HG02973 (cell line): ENCODE measurements around the gene IMPG2.

Source experiments
- ATAC-seq: cut with Tn5 transposase; IDR thresholded peaks from one replicate; pipeline ENCODE4 v1.9.1; 2021; ENCODE audit warnings: moderate library complexity; ENCODE audit not compliant: unreplicated experiment

Gene IMPG2

DNA sequence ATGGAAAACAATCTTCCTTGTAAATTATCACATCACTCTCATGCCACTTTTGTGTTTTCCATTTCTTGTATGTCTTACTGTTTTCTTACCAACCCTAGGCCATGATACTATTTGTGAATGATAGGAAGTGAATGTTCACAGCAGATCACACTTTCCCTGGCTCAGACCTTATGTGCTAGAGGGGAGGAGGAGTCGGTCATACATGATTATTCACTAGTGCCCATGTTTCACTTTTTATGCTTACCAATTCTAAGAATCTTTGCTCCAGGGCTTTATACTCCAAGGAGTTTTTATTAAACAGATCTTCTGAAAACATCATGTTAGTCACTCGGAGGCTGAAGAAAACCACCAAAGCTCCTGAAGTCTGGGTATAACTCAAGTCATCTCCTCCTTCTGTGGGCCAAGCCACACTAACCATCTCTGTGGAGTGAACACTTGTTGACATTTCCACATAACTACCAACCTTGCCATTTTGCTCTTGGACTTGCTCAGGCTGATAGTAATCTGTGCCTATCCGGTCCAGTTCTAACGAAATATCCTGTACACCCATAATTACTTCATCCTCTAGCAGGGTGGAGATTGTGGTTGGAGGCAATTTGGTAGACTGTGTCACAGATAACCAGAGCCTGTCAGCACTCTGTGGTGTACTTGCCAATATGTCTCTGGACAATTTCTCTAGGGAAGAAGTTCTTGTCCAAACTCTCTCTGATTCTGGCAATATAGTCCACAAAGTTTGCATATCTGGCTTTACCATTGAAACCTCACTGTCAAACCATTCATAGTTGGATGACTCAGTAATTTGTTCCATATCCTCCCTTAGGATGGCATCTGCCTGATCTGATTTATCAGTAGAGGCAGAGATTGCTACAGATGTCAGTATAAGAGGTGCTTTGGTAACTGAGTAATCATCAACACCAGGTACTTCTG lies 76.8 kb downstream of the IMPG2 start:
- no peak for ATAC-seq

GRCh38 chr3:101240719-101241399 lies 79.5 kb downstream of the IMPG2 start:
- no peak for ATAC-seq

DNA sequence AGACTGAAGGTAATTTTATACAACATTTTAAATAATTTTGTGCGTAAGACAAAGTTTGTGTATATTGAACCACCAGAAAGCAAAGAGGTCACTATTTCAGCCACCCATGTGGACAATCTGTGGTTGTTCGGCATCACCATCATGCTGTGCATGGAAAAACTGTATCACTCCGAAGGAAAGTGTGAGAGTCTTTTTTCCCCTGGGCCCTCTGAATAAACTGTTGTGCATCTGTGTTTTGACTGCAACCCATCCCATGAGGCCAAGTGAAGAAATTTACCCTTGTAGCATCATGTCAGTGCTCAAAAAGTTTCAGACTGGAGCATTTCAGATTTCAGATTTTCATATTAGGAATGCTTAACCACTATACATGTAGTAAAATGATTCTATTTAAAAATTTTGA lies 85.3 kb downstream of the IMPG2 start:
- no peak for ATAC-seq

- no peak for ATAC-seq
These were observed 89.8 kb downstream of the IMPG2 start for GRCh38 chr3:101230618-101231017.

GRCh38 chr3:101229681-101230080 lies 90.7 kb downstream of the IMPG2 start:
- ATAC-seq = no peak

DNA sequence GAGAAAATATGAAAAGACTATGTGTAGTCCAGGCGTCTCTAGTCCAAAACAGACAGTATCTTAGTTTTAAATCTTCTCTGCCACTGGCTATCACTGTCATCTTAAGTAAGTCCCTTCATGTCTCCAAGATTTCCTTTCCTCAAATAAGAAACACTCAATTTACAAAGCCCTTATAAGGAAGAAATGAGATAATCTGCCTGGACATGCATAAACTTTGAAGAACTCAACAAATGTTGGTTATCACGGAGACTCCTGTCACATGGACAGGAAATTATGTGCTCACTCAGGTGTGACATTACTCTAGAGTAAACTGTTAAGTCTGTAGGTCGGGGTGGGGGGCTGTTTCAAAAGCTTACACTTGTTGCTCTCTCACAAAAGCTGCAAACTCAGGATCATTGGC lies 91.9 kb downstream of the IMPG2 start:
- no peak for ATAC-seq

DNA sequence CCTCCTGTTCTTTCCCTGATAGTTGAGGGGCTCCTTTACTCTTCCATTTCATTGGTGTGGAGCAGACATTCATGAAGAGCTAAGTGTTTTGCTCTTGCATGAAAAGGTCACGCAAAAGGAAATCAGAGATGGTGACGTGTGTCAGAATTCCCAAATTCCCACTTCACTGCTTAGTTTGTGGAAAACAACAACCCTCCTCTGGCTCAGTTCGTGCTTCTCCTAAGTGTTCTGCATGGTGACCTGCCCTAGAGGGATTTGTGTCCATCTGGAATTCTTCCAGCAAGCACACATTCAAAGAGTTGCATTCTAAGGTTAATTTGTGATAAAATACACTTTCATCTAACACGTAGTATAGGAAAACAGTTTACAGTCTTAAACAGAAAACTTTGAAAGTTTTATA lies 95.6 kb downstream of the IMPG2 start:
- no peak for ATAC-seq

GRCh38 chr3:101223016-101223415 lies 97.4 kb downstream of the IMPG2 start:
- ATAC-seq = no peak

GRCh38 chr3:101219842-101220560 lies 100.4 kb downstream of the IMPG2 start:
- no peak for ATAC-seq

GRCh38 chr3:101217472-101218245 lies 102.7 kb downstream of the IMPG2 start:
- ATAC-seq = no peak

DNA sequence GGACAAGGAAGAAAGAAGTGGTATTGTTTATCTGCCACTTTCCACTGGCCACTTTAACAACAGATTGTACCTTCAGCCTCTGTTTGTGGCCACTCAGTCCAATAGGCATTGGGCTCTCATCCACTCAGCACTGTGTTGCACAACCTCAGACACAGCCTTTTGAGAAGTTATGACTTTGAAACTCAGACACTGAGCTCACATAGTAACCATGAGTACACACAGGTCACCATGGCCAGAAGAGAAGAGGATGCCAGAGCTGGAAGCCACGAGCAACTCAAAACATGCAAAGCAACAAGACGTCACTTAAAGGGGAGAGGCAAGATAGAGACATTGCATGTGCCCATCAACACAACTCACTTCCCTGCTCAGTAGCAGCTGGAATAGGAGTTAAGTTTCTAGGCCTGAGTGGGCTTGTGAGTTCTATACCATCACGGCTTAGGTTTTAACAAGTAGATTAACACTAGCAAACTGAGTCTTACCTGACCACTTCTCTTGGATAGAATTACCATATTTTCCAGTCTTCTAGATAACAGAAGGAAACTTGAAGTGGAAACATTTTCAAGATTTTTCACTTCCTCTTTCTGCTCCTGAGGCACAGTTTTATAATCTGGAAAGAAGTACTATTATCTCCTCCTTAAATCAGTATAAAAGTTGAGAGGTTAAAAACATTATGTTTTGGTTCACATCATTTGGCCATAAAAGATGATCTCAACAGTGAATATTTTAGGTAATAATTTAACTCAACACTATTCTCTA lies 103.5 kb downstream of the IMPG2 start:
- no peak for ATAC-seq

DNA sequence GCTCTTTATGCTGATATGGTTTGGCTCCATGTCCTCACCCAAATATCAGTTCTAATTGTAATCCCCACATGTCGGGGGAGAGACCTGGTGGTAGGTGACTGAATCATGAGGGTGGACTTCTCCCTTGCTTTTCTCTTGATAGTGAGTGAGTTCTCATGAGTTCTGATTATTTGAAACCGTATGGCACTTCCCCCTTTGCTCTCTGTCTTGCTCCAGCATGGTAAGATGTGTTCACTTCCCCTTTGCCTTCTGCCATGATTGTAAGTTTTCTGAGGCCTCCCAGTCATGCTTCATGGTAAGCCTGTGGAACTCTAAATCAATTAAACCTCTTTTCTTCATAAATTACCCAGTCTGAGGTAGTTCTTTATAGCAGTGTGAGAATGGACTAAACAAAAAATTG lies 107.6 kb downstream of the IMPG2 start:
- ATAC-seq = no peak

- ATAC-seq = no peak
These were observed 116.1 kb downstream of the IMPG2 start for GRCh38 chr3:101204246-101204645.

DNA sequence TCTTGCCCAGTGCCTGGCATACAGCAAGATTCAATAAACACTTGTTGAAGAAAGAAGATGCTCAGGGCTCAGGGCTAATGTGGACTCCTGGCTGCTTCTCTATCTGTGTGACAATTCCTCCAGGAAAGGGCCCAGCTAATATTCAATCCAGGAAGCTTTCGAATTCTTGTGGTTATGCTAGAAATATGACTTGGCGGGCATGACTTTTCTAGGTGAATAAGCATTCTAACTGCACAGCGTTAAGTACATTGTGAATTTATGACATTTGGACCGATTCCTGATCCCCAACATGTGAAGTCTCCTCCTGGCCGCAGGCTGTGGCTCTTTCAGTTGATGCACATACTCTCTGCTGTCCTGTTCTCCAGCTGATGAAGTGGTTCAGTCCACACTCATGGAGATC lies 117.0 kb downstream of the IMPG2 start:
- no peak for ATAC-seq

GRCh38 chr3:101202640-101203039 lies 117.7 kb downstream of the IMPG2 start:
- no peak for ATAC-seq

DNA sequence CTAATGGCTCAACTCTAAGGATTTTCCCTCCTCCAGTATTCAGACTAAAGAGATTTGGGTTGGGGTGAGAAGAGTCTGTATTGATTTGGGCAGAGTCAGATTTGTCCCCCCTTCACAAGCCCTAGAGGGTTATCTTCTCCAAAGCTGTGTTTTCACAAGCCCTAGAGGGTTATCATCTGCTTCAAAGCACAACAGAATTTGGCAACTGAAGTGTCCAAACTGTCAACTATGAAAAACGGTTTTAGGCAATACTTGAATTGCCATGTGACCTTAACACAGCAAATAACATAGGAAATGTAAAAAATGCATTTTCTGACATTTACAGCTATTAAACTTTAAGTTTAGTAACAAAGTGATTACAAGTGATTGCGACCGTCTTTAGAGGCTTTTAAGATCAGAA lies 119.9 kb downstream of the IMPG2 start:
- ATAC-seq = no peak

DNA sequence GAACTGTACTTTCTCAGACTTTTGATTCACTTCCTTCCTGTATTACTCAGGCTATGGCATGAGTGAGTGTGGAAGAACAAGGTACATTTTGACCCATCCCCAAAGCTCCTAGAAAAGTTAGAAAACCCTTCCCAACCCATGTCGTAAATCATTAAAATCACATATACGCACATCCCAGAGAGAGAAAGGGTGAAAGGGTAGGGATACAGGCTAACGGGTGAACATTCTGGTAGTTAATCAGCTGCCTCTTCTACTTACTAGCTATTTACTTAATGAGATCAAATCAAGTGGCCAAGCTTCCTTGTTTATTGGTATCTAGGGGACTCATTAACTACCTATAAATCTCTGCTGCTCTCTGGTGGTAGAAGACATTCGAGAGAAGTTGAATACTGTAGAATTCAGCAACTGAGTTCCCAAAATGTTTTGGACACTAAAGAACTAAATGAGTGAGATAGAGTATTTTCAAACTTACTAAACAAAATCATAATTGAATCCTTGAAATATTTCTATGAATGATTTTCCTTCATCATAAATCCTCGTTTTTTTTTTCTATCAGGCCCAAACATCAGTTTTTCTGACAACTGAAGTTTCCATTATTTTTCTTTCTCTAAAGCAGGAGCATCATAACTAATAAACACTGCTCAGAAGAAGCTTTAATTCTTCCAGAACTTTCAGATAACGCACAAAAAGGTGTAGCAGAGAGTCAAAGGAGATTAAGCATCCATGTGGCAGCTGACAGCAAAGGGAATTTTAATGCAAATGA lies 124.2 kb downstream of the IMPG2 start:
- ATAC-seq = no peak

- no peak for ATAC-seq
These were observed 126.0 kb downstream of the IMPG2 start for GRCh38 chr3:101194392-101194791.

GRCh38 chr3:101193957-101194356 lies 126.4 kb downstream of the IMPG2 start:
- ATAC-seq = no peak
